ENCODE data around the gene PDE8A.

DNA sequence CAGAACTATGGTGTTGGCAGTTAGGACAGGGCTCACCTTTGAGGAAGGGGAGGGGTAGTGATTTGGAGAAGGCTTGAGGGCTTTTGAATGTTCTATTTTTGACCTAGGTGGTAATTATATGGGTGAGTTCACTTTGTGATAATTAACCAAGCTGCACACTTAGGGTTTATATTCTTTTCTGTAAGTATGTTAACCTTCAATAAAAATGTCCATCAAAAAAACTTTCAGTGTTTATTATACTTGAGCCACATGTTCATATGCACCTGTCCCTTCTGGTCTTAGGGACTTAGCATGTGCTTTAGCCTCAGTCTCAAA, 28.4 kb downstream of the PDE8A start:
- TF ChIP-seq, protein P1, sequence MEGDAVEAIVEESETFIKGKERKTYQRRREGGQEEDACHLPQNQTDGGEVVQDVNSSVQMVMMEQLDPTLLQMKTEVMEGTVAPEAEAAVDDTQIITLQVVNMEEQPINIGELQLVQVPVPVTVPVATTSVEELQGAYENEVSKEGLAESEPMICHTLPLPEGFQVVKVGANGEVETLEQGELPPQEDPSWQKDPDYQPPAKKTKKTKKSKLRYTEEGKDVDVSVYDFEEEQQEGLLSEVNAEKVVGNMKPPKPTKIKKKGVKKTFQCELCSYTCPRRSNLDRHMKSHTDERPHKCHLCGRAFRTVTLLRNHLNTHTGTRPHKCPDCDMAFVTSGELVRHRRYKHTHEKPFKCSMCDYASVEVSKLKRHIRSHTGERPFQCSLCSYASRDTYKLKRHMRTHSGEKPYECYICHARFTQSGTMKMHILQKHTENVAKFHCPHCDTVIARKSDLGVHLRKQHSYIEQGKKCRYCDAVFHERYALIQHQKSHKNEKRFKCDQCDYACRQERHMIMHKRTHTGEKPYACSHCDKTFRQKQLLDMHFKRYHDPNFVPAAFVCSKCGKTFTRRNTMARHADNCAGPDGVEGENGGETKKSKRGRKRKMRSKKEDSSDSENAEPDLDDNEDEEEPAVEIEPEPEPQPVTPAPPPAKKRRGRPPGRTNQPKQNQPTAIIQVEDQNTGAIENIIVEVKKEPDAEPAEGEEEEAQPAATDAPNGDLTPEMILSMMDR (conservative IDR thresholded peaks at IDR 0.05 in 1 of 2, IDR thresholded peaks at IDR 0.05 in 1 of 2; ENCODE audit: low read depth in 1 of 2, low read length in 2 of 2): no peak
- no peak for TF ChIP-seq EZH2 (IDR thresholded peaks at IDR 0.05; ENCODE audit: low read length, missing control alignments)
